Measurements from ENCODE around the gene KCNMA1. TPM values are rescaled to one million over a fixed set of nuclear protein-coding genes. Genes with fewer than 3 reads are reported as not detected.
"Not testable (repeated sequence)": the region's sequence is repeated elsewhere in the genome, so short reads cannot be mapped to it uniquely, and the experiment has no call there.

The KCNMA1 gene
- total RNA-seq, 4 donors from 2014 or later, result 146 to 300 (median 265) TPM

GRCh38 chr10:77524281-77524711 is 113.3 kb downstream of the KCNMA1 start:
- DNase-seq (ENCODE audit: extremely low spot score), result no peak
- Histone ChIP-seq H3K27me3 (no peaks in the 10 kb centered on the region), H3K4me1 (peaks cover 0 to 69% (median 63%) of the 10 kb centered on the region in 4 donors), H3K36me3 (no peaks in the 10 kb centered on the region), H3K9me3 (no peaks in the 10 kb centered on the region), H3K27ac (replicated peaks in 1 of 4) (peak overlapping the region; percentile 68 to 79 (median 73)), H3K4me3 (no peak overlapping the region)
- intact Hi-C loops (cut with DNase I), result no loop called here
- 22% methylated on average over 6 of the region's 6 CpGs for WGBS
- TF ChIP-seq EP300 (IDR thresholded peaks at IDR 0.05) (no peak), POLR2A (IDR thresholded peaks at IDR 0.05; ENCODE audit: low read depth) (no peak), CTCF (IDR thresholded peaks at IDR 0.05) (no peak), POLR2AphosphoS5 (IDR thresholded peaks at IDR 0.05) (peak in 1 of 2 donors; percentile 65)

- Histone ChIP-seq H3K9me3 (no peaks in the 10 kb centered on the region), H3K4me3 (no peak overlapping the region), H3K36me3 (no peaks in the 10 kb centered on the region), H3K4me1 (peaks cover 0 to 75% (median 58%) of the 10 kb centered on the region in 4 donors), H3K27ac (replicated peaks in 1 of 4) (peak overlapping the region; percentile 68 to 79 (median 73)), H3K27me3 (no peaks in the 10 kb centered on the region)
- WGBS, result 83% methylated on average over 4 of the region's 4 CpGs
- no peak for DNase-seq (ENCODE audit: extremely low spot score)
- TF ChIP-seq POLR2AphosphoS5 (IDR thresholded peaks at IDR 0.05) (no peak), EP300 (IDR thresholded peaks at IDR 0.05) (no peak), POLR2A (IDR thresholded peaks at IDR 0.05; ENCODE audit: low read depth) (no peak), CTCF (IDR thresholded peaks at IDR 0.05) (no peak)
- intact Hi-C loops (cut with DNase I), result no loop called here
These were observed 115.3 kb downstream of the KCNMA1 start for GRCh38 chr10:77522268-77522809.

- Histone ChIP-seq H3K9me3 (no peaks in the 10 kb centered on the region), H3K27me3 (no peaks in the 10 kb centered on the region), H3K4me1 (peaks cover 0 to 75% (median 49%) of the 10 kb centered on the region in 4 donors), H3K4me3 (no peak overlapping the region), H3K36me3 (no peaks in the 10 kb centered on the region), H3K27ac (replicated peaks in 1 of 4) (peak overlapping the region in 2 of 4 donors; percentile 70 to 76)
- no peak for DNase-seq (ENCODE audit: extremely low spot score)
- intact Hi-C loops (cut with DNase I), result no loop called here
- TF ChIP-seq POLR2AphosphoS5 (IDR thresholded peaks at IDR 0.05) (no peak), CTCF (IDR thresholded peaks at IDR 0.05) (no peak), POLR2A (IDR thresholded peaks at IDR 0.05; ENCODE audit: low read depth) (no peak), EP300 (IDR thresholded peaks at IDR 0.05) (no peak)
- WGBS, result 64% methylated on average over 2 of the region's 2 CpGs
These were observed 116.6 kb downstream of the KCNMA1 start for GRCh38 chr10:77520995-77521394.

GRCh38 chr10:77520290-77520689 is 117.3 kb downstream of the KCNMA1 start:
- no peak for DNase-seq (ENCODE audit: extremely low spot score)
- no peaks in the 10 kb centered on the region for H3K36me3 ChIP-seq
- no peak for TF ChIP-seq EP300 (IDR thresholded peaks at IDR 0.05)
- TF ChIP-seq CTCF (IDR thresholded peaks at IDR 0.05), result no peak
- H3K4me3 ChIP-seq, result no peak overlapping the region
- intact Hi-C loops (cut with DNase I), result no loop called here
- 100% methylated on average over 1 of the region's 1 CpG for WGBS
- no peaks in the 10 kb centered on the region for H3K9me3 ChIP-seq
- no peak overlapping the region for H3K27ac ChIP-seq (replicated peaks in 1 of 4)
- no peaks in the 10 kb centered on the region for H3K27me3 ChIP-seq
- peaks cover 0 to 76% (median 44%) of the 10 kb centered on the region in 4 donors for H3K4me1 ChIP-seq

- H3K27ac ChIP-seq (replicated peaks in 1 of 4); H3K9me3 ChIP-seq; H3K4me3 ChIP-seq; H3K36me3 ChIP-seq; H3K27me3 ChIP-seq; DNase-seq (ENCODE audit: extremely low spot score); intact Hi-C loops (cut with DNase I): not testable (repeated sequence)
- 63% methylated on average over 2 of the region's 2 CpGs for WGBS
- H3K4me1 ChIP-seq, result peaks cover 0 to 75% (median 43%) of the 10 kb centered on the region in 4 donors
These were observed 117.8 kb downstream of the KCNMA1 start for GRCh38 chr10:77519791-77520190.
